GM19240 (cell line): ENCODE measurements around the gene GIPC2.

Experiments
- DNase-seq: peaks from one replicate; pipeline ENCODE4 v3.0.0; 2011; ENCODE audit warnings: low spot score; ENCODE audit not compliant: insufficient read length

Gene GIPC2

GRCh38 chr1:78035121-78035520 is 10.6 kb upstream of the GIPC2 start:
- no peak for DNase-seq

DNA sequence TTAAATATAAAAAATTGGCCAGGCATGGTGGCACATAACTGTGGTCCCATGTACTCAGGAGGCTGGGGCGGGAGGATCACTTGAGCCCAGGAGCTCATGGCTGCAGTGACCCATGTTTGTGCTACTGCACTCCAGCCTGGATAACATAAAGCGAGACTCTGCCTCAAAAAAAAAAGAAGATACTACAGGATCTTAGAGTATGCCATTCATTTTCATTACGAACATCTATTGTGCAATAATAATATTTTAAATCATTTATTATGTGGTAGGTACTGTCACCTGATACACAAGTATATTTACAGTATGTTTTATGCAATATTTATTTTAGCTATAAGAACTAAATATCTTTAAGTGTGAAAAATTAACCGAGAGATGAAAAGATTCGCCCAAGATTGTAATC is 9.3 kb upstream of the GIPC2 start:
- DNase-seq = no peak

- no peak for DNase-seq
These were observed 7.7 kb upstream of the GIPC2 start for GRCh38 chr1:78038071-78038470.

GRCh38 chr1:78038491-78038939 is 7.3 kb upstream of the GIPC2 start:
- DNase-seq = no peak

GRCh38 chr1:78040484-78041089 is 5.2 kb upstream of the GIPC2 start:
- no peak for DNase-seq

- no peak for DNase-seq
These were observed 2.3 kb upstream of the GIPC2 start for GRCh38 chr1:78043436-78043835.

- no peak for DNase-seq
These were observed 787 bp upstream of the GIPC2 start for GRCh38 chr1:78044796-78045562.

DNA sequence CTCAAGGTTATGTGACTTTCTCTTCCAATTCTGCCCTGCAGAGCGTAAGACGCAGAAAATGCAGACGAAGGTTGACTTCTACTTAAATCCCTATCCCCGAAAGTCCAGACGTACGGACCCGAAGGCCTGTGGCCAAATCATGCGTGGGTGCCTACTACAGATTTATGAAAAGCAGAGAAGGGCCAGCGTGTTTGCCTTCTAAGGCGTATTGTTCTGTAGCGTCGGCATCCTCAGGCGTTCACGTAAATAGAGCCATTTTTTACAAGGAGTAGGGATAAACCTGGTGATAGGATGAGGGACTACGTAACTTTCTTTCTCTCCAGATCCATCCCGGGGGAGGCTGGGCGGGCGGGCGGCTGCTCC is 222 bp upstream of the GIPC2 start:
- no peak for DNase-seq

- DNase-seq = no peak
These were observed 1.3 kb downstream of the GIPC2 start for GRCh38 chr1:78047106-78047505.

DNA sequence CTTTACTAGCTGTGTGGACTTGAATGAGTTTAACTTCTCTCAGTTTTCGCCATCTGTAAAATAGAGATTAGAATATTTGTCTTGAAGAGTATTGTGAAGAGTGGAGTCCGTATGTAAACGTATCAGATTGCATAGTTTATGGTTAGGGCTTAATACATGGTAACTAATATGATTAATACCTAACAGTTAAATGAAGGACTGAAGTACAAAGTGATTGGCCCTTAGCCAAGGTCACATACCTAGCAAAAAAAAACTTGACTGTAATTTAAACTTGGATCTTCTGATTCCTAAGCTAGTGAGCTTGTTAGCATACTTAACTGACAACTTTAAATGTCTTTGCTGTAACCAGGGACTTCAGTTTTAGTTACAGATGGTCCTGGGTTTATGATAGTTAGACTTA is 1.9 kb downstream of the GIPC2 start:
- DNase-seq = no peak

GRCh38 chr1:78048446-78048845 is 2.7 kb downstream of the GIPC2 start:
- no peak for DNase-seq

GRCh38 chr1:78049396-78049795 is 3.6 kb downstream of the GIPC2 start:
- DNase-seq = no peak

DNA sequence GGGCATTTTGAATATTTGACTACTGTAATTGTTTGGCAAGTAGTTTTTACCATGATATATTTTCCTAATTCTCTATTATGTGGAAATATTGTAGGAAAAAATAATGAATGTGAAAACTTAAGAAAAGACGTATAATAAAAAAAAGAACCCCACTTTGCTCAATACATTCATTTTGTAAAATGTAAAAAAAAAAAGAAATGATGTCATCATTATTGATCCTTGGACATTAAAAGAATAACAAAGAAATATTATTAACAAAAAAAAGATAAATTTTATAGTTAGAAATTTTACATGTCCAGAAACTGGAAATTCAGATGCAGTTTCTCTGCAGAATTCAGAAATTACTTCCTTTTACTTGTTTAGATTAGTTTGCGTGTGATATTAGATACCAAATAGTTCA is 5.2 kb downstream of the GIPC2 start:
- no peak for DNase-seq

GRCh38 chr1:78052685-78053405 is 7.1 kb downstream of the GIPC2 start:
- no peak for DNase-seq

DNA sequence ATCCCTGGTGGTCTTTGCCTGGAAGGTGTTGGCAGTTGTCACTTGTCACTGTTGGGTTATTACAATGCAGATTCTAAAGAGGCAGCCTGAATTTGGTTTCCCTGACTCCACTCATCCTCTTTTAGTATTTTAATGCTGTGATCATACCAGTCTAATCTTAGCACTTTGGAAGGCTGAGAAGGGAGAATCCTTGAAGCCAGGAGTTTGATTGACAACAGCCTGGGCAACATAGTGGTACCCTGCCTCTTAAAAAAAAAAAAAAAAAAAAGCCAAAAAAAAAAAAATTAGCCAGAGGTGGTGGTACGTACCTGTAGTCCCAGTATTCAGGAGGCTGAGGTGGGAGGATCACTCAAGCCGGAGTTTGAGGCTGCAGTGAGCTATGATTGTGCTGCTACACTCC is 7.7 kb downstream of the GIPC2 start:
- DNase-seq = no peak

DNA sequence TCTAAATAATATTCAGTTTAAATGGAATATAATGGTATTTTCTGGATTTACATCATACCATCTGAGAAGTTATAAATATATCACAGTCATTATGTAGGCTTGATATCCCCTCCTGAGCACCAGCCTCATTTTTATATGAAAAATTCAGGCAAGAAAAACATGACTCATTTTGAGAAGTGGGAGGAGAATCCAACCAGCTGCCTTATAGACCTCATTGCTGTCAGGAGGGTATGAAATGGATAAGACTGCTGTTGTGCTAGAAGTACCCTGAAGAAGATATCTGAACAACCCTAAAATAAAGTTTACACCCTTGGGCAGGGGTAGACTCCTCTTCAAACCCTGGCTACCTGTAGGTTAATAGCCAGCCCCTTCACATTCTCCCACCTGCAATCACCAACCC is 8.8 kb downstream of the GIPC2 start:
- DNase-seq = no peak

DNA sequence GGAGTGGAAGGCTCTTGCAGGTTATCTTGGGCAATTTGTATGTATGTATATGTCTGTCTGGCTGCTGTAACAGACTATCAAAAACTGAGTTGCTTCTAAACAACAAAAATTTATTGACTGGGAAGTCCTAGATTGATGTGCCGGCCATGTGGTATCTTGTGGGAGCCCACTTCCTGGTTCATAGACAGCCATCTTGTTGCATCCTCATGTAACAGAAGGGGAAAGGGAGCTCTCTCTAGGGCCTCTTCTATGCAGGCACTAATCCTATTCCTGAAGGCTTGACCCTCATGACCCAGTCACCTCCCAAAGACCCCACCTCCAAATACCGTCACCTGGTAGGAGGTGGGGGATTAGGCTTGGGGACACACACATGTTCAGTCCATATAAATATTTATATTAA is 9.2 kb downstream of the GIPC2 start:
- no peak for DNase-seq

DNA sequence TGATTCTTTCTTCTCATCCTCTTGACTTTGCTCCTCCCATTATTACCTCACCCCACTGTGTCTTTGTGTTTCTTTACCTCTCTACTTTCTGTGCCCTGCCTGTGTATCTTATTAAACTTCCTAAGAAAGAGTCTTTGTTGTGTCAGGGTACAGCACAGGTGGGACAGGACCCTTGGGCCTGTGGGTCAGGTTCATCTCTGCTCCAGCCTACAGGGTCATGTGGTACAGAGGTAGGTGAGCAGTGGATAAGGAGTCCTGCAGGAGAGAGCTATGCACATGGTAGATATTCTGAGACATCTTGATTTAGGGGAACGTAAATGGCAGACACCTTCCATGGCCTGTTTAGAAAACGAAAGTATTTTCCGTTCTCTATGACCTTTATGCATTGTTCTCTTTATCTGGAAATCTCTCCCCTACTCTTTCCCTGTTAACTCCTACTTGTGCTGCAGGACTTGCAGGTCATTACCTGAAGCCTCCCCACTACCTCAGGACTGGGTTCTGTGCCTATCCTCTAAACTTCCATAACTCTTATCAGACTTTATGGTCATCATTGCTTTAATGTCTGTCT is 9.9 kb downstream of the GIPC2 start:
- no peak for DNase-seq

DNA sequence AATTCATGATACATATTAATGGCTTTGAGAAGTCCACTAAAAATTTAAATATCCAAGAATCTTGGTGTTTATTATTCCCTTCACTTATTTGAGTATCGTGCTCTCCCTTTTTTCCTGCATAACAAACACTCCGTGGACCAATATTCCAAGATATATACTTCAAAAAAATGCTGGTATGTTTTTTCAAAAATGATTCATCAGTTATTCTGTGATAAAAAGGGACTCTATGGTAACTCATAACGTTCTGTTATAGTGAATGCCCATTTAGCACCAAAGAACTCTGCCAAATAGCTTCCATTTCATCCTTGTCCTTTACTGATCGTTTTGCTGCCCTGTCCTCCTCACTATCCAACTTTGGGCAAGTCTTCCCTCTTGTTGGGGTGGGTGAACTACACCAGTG is 12.9 kb downstream of the GIPC2 start:
- DNase-seq = no peak

GRCh38 chr1:78060857-78061563 is 15.2 kb downstream of the GIPC2 start:
- DNase-seq = no peak

DNA sequence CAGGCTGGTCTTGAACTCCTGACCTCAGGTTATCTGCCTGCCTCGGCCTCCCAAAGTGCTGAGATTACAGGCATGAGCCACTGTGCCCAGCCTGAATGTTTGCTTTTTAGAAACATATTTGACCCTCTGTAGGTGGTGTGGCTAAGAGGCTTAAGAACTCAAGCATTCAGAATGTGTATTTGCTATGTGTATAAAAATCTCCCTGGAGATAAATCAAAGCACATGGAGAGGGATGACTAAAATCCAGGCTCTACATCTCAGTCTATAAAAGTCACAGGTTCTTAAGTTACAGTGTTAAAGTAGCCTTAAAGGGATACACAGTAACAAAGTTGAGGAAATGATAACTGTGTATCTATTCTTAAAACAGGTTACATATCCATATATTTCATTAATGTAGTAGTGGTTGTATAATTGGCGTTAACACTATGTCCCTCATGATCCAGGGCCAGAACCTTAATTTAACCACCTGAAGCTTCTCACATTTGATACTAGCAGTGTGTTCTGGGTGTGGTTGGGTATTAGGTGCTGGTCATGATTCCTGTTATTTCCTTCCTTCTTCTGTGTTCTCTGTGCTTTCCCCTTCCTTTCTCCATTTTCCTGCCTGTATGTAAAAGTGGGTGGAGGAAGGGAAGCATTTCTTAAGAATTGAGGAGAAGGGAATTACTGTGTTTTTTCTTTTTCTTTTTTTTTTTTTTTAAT is 16.2 kb downstream of the GIPC2 start:
- no peak for DNase-seq
